Brain microvascular endothelial cell (primary cell): ENCODE results near the gene PRPS1L1.

Source experiments
- DNase-seq: peaks from one replicate; pipeline ENCODE4 v3.0.0-alpha.2; 2020
- H3K27ac ChIP-seq: fragments of 250-450 bp; sonication (Bioruptor Pico); 2 replicates; pipeline ENCODE4 v1.5.1; 2020; ENCODE audit warnings: mild to moderate bottlenecking, moderate library complexity
- H3K27me3 ChIP-seq: fragments of 250-450 bp; sonication (Bioruptor Pico); replicated peaks from 2 replicates; pipeline ENCODE4 v1.5.1; 2020; ENCODE audit warnings: mild to moderate bottlenecking
- H3K36me3 ChIP-seq: fragments of 250-450 bp; sonication (Bioruptor Pico); replicated peaks from 2 replicates; pipeline ENCODE4 v1.5.1; 2020; ENCODE audit warnings: mild to moderate bottlenecking
- H3K4me3 ChIP-seq: 2 replicates; pipeline ENCODE4 v1.5.1; 2011; ENCODE audit warnings: low read depth, mild to moderate bottlenecking, control low read depth, low read length, moderate library complexity
- in situ Hi-C: cut with HindIII; loops from 2 replicates; pipeline ENCODE4 v1.10.0; 2017; ENCODE audit warnings: low sequenced_read_pairs, low pct_ligation_motif_present
- TF ChIP-seq, protein P1 (sequence below): IDR thresholded peaks from 2 replicates; pipeline ENCODE4 v1.5.1; 2011; ENCODE audit warnings: low read depth, mild to moderate bottlenecking, moderate library complexity, low read length, control low read depth, inconsistent platforms; ENCODE audit errors: missing control alignments

The PRPS1L1 gene

DNA sequence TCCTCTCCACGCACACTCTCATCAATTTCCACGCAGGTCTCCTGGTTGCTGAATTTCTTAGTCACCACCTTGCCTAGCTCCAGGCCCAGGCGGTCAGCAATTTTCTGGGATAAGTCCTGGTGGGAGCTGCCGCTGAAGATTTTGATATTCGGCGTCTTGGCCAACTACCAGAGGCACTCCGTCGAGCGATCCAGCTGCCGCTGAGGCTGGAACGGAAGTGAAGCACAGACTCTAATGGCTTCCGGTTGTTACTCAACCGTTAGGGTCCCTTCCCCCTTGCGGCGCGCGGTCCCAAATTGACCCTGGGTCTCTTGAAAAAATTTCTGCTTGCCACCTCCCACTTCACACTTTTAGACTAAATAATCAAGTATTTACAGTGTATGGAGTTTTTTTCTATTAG is at the start of gene PRPS1L1:
Gene PRPS1L1 (minus strand): TSS at position 219 of the 400 bp plus-strand sequence.
- DNase-seq: no peak
- no peaks in the 10 kb centered on the region for H3K36me3 ChIP-seq
- TF ChIP-seq, protein P1, sequence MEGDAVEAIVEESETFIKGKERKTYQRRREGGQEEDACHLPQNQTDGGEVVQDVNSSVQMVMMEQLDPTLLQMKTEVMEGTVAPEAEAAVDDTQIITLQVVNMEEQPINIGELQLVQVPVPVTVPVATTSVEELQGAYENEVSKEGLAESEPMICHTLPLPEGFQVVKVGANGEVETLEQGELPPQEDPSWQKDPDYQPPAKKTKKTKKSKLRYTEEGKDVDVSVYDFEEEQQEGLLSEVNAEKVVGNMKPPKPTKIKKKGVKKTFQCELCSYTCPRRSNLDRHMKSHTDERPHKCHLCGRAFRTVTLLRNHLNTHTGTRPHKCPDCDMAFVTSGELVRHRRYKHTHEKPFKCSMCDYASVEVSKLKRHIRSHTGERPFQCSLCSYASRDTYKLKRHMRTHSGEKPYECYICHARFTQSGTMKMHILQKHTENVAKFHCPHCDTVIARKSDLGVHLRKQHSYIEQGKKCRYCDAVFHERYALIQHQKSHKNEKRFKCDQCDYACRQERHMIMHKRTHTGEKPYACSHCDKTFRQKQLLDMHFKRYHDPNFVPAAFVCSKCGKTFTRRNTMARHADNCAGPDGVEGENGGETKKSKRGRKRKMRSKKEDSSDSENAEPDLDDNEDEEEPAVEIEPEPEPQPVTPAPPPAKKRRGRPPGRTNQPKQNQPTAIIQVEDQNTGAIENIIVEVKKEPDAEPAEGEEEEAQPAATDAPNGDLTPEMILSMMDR: no peak
- H3K27ac ChIP-seq: no peak within 1 kb of the TSS
- no peaks in the 10 kb centered on the region for H3K27me3 ChIP-seq
- in situ Hi-C loops: no loop called here
- H3K4me3 ChIP-seq: no peak within 1 kb of the TSS

DNA sequence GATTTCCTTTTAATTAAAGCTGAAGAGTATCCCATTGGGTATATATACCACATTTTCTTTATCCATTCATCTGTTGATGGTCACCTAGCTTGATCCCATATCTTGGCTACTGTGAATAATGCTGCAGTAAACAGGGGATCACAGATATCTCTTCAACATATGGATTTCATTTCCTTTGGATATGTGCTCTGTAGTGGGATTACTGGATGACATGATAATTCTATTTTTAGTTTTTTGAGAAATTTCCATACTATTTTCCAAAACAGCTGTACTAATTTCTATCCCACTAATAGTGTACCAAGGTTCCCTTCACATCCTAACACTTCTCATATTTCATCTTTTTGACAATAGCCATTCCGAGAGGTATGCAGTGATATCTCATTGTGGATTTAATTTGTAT is 48.8 kb upstream of the PRPS1L1 start:
- H3K36me3 ChIP-seq: no peaks in the 10 kb centered on the region
- no peaks in the 10 kb centered on the region for H3K27me3 ChIP-seq
- H3K4me3 ChIP-seq: no peak overlapping the region
- in situ Hi-C loops: no loop called here
- no peak overlapping the region for H3K27ac ChIP-seq
- TF ChIP-seq, protein P1: no peak
- DNase-seq: no peak

- no peak overlapping the region for H3K4me3 ChIP-seq
- no peaks in the 10 kb centered on the region for H3K27me3 ChIP-seq
- TF ChIP-seq, protein P1: no peak
- in situ Hi-C loops: no loop called here
- H3K36me3 ChIP-seq: no peaks in the 10 kb centered on the region
- no peak overlapping the region for H3K27ac ChIP-seq
- DNase-seq: no peak
Observed at GRCh38 chr7:18068745-18069144, 41.1 kb upstream of the PRPS1L1 start.

DNA sequence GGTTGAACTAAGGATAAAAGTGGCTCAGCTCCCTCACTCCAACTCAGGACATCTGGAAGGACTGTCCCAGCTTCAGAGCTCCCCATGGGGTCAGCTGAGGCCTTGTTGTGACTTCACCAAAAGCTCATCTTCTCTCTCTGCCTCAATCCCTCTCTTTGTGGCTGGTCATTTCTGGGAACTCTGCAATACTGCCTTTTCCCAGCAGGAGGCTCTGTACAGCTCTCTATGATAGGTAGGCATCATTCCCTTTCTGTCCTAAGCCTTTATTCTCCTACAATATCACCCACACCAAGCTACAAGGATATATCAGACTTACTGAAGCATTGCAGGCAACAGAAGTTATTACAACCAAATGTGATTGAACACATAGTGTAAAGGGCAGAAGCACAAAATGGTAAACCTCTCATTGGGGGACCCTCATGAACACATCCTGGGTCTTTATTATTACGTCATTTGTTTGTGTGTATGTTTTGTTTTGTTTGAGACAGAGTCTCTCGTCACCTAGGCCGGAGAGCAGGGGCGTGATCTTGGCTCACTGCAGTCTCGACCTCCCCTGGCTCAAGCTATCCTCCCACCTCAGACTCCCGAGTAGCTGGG is 36.7 kb upstream of the PRPS1L1 start:
- Histone ChIP-seq H3K36me3 (no peaks in the 10 kb centered on the region), H3K27me3 (no peaks in the 10 kb centered on the region), H3K4me3 (no peak overlapping the region), H3K27ac (no peak overlapping the region)
- in situ Hi-C loops: no loop called here
- DNase-seq: peak; percentile 16
- TF ChIP-seq, protein P1: peak; percentile 71

DNA sequence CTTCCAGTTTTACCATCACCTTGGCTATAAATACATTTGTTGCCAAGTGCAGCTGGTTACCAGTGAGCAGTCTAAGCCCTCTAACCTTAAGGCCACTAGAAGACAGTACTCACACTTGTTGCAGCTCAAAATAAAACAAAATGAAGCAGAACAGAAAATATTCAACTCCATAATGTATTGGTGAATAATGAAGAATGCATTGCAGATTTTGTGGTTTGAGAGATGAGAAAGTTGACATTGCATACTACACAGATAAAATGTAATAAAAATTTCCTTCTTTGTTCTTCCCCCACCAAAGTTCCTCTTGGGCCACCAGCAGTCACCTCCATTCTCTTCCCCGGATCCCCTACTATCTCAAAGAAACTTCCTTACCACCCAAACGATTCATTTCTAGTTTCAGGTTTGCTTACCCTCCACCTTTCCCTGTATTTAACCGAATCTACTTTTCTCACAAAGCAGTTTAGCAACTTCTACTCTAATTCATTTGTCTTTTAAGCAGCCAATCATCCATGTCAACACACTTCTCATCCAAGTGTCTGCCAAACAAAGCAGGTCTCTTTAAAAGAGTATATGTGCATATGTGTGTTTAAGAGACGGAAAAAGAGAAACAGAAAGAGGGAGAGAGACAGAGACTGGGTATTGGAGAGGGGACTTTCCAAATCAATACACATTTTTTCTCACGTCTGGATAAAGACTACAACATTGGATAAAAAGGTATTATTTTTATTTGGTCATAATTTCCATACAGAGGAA is 35.7 kb upstream of the PRPS1L1 start:
- TF ChIP-seq, protein P1: no peak
- Histone ChIP-seq H3K4me3 (no peak overlapping the region), H3K27me3 (no peaks in the 10 kb centered on the region), H3K27ac (no peak overlapping the region), H3K36me3 (no peaks in the 10 kb centered on the region)
- DNase-seq: no peak
- in situ Hi-C loops: no loop called here
